Right forelimb (tissue), 1 donor: ENCODE results near the gene PTP4A2.

Experiments used
- DNase-seq: peaks from one replicate; pipeline ENCODE4 v3.0.0-alpha.2; 2018

The PTP4A2 gene

DNA sequence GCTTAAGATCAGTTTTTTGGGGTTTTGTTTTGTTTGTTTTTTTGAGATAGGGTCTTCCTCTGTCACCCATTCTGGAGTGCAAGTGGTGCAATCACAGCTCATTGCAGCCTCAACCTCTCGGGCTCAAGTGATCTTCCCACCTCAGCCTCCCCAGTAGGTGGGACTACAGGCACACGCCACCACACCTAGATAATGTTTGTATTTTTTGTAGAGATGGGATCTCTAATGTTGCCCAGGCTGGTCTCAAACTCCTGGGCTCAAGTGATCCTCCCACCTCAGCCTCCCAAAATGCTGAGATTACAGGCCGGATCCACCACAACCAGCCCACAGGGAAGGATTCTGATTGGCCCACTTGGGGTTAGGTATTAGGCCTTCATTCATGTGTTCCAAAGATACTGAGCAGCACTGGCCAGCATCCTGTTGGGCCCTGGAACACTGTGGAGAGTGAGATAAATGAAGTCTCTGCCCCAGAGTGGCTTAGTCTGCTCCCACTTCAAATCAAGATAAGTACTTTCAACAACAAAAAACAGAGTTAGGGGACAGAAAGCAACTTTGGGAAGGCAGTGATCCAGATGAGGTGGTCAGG lies 54.7 kb downstream of the PTP4A2 start:
- DNase-seq: no peak

DNA sequence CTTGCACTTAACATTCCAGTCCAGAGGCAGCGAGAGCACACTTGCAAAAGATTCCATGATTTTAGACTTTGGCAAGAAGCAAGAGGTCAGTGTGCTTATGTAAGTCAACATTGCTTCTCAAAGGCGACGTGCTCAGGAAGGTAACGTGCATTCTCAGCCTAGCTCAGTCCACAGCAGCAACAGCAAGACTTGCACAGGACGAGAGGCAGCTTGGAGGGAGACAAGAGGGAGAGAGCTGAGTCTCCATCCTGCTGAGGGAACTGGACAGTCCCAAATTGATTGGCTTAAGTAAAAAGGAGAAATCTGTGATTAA lies 56.5 kb downstream of the PTP4A2 start:
- DNase-seq: no peak

DNA sequence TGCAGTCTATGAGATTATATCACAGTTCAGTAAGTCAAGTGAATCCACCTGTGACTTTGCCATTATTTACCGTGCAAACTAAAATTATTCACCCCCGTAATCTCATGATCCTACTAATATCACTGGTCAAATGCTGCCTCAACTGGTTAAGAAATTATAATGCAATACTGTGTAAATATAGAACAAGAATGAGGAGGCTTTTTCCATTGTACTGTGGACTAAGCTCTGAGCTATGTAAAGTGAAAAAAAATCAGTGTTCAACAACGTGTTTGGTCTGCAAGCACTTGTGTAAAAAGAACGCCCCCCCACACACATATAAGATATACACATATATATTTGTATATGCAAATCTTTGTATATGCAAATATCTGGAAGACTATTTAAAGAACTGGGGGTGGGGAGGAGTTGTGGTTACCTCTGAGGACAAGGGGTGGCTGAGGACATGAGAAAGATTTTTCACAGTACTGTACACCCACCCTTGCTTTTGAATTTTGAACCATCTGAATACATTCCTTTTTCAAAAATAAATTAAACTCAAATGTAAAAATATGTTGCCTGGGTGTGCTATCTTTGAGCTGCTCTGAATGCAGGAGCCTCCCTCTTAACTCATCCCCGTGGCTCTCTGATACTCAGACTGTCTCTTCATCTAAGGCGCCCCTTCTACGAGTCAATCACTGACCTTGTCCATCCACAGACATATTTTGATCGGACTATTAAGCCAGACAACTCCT lies 57.0 kb downstream of the PTP4A2 start:
- no peak for DNase-seq

DNA sequence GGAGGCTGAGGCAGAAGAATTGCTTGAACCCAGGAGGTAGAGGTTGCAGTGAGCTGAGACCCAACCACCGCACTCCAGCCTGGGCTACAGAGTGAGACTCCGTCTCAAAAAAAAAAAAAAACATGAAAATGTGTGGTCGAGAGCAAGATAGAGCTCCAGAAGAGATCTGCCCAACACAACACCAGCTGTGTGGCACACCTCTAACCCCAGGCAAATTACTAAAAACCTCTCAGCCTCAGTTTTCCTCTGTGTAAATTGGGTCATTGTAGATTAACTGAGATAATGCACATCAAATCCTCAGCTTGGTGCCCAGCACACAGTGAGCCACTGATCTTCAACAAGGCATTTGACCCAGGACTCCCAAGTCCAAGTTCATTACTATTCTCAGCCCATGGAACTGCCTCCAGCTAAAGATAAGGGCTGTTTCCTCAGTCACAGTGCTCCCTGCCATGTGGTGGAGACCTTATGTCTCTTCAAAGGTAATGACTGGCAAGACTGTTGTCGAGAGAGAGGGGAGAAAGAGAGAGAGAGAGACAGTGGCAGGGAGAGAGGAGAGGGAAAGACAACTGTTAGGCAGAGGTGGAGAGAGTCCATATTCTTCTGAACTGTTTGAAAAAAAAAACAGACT lies 58.1 kb downstream of the PTP4A2 start:
- DNase-seq: no peak

DNA sequence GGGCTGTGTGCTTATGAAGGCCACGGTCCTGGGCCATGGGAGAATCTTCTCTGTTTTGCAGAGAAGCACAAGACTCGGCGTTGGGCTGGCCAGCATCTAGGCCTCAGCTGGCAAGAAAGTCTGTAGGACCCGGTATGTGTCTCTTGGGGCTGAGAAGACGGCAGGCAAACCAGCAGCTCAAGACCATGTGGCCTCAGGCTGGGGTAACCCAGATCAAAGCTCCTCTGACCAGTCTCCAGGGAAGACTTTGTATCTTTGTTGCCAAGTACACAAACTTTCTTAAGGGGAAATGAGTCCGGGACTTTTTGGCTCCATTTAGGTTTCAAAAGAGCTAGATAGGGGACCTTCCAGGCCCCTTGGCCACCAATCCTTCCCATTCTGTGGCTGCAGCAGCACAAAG lies 60.1 kb downstream of the PTP4A2 start:
- no peak for DNase-seq

DNA sequence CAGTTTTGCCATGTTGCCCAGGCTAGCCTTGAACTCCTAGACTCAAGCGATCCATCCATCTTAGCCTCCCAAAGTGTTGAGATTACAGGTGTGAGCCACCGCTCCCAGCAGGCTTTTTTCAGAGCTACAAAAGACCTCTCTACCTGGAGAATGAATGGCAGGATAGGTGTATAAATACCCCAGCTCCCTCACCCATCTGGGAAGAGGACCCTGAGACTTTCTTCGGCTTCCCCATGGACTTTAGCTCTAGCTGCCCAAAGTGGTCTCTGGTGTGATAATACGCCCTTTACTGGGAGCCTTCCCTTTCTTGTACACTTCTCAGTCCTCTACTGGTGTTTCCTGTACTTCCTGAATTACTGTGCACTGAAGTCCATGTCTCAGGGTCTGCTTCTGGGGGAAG lies 60.6 kb downstream of the PTP4A2 start:
- DNase-seq: no peak

DNA sequence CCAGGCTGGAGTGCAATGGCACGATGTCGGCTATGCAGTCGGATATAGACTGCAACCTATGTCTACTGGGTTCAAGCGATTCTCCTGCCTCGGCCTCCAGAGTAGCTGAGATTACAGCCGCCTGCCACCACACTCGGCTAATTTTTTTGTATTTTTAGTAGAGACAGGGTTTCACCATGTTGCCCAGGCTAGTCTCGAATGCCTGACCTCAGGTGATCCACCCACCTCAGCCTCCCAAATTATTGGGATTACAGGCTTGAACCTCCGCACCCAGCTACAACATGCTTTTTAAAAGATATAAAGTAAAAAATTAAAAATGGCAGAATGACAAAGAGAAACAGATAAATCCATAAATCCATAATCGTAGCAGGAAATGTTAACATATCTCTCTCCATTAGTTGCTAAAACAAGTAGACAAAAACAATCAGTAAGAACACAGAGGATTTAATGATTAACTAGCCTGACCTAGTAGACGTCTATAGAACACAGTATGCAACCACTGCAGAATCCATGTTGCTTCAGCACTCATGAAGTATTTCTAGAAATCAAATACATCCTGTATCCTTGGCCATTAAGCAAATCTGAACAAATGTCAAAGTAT lies 62.4 kb downstream of the PTP4A2 start:
- no peak for DNase-seq

DNA sequence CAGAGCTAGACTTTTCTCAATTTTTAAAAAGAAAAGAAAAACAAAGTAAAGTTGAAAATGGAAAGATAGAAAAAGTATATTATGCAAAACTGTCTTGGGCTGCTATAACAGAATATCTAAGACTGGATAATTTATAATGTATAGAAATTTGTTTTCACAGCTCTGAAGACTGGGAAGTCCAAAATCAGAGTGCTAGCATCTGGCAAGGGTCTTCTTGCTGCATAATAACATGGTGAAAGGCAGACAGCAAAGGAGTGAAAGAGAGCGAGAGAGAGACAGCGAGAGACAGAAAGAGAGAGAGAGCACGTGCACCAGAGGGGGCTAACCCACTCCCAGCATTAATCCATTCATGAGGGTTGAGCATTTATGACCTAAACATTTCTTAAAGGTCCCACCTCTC lies 63.2 kb downstream of the PTP4A2 start:
- DNase-seq: no peak

DNA sequence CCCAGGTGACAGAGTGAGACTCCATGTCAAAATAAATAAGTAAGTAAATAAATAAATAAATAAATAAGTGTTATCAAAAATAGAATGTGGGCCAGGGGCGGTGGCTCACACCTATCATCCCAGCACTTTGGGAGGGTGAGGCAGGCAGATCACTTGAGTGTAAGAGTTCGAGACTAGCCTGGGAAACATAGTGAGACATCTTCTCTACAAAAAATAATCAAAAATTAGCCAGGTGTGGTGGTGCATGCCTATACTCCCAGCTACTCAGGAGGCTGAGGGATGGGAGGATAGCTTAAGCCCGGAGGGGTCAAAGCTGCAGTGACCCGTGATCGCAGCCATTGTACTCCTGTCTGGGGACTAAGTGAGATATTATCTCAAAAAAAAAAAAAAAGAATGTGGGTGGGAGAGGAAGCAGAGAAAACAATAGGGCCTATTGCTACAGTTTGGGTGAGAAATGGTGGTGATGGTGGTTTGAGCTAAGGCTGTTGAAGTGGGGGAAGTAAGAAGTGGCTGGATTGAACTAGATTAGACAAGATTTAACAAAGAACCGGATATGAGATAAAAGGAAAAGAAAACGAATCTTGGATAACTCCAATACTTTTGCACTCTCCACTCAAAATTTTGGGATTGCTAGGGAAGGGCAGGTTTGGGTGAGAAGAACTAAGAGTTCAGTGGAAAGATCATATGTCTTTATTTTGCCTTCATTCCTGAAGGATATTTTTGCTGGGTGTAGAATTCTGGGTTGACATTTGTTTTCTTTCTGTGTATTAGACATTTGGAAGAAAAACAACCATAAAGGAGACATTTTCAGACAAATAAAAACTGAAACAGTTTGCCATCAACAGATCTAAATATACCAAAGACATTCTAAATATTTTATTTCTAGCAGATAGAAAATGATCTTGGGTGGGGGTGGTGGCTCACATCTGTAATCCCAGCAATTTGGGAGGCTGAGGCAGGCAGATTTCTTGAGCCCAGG lies 65.2 kb downstream of the PTP4A2 start:
- DNase-seq: no peak

DNA sequence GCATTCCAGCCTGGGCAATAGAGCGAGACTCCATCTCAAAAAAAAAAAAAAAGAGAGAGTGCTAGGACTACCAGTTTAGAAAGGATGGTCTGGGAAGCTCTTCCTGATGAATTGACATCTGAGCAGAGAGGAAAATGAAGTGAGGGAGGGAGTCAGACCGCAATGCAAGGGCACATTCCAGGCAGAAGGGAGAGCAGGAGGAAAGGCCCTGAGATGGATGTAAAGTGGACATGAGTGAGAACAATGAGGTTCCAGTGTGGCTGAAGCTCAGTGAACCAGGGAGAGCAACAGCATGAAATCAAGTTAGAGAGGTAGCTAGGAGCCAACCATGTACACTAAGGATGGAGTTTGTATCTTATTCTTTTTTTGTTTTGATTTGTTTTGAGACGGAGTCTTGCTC lies 66.5 kb downstream of the PTP4A2 start:
- no peak for DNase-seq

DNA sequence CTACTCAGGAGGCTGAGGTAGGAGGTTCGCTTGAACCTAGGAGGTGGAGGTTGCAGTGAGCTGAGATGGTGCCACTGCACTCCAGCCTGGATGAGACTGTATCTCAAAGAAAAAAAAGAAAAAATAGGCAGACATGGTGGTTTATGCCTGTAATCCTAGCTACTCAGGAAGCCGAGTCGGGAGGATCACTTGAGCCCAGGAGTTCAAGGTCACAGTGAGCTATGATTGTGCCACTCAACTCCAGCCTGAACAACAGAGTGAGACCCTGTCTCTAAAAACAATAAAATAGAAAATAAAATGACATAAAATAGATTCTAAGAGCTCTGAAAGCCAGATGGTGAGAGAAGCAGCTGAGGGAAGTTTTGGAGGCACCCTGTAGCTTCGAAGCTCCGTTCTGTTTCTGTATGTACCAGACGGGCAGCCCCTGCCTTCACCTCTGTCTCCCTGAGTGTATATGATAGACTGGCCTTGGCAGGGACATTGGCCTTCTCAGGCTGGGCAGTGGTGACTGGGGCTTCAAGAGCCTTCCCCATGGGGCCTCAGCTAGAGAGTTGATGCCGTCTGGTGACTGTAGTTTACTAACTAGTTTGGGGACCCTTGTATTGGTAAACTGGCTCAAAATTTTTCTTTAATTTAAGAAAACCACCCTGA lies 68.0 kb downstream of the PTP4A2 start:
- DNase-seq: no peak

DNA sequence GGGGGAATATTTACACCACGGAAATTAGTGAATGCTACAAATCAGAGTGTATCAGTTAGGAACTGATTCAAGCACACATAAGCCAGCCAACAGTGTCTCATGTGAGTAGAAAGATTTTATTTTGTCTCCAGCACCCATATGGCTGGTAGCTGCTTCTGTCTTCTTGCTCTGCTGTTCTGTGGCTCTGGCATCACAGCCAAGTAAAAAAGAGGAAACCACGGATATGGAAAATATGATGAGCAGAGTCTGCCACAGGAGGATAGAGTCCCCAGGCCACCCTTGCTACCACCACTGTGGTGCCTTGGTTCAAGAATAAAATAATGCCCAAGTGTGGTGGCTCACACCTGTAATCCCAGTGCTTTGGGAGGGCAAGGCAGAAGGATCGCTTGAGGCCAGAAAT lies 68.7 kb downstream of the PTP4A2 start:
- DNase-seq: no peak

DNA sequence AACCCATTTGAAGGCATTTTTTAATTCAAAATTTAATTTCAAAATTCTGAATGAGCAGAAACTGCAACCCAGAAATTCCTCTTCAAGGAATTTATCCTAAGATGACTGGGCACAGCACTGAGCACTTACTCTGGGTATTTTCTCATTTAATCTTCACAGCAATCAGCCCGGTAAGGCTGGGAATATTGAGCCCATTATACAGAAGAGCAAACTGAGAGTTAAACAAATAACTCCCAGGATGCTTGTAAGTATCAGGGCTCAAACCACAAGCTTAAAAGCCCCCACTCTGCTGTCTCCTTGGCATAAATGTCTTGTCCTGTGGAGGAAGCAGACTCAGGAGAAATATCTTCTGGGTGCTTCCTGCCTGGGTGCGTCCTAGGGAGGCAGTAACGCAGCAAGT lies 69.3 kb downstream of the PTP4A2 start:
- no peak for DNase-seq

DNA sequence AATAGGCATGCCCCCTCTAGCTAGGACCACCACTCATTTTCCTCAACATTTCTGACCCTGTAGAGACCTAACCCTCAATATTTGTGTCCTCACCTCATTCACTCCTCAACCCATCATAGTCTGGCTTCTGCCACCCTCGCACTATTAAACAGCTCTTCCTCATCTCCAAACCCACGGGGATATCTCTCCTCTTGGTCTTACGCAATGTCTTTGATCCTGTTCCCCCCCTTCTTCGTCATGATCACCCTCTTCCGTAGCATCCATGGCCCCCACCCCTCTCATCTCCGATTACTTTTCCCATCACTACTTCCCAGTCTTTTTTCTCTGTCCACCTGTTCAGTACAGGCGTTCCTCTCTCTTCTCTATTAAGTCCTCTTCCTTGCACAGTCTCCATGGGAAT lies 70.6 kb downstream of the PTP4A2 start:
- no peak for DNase-seq

DNA sequence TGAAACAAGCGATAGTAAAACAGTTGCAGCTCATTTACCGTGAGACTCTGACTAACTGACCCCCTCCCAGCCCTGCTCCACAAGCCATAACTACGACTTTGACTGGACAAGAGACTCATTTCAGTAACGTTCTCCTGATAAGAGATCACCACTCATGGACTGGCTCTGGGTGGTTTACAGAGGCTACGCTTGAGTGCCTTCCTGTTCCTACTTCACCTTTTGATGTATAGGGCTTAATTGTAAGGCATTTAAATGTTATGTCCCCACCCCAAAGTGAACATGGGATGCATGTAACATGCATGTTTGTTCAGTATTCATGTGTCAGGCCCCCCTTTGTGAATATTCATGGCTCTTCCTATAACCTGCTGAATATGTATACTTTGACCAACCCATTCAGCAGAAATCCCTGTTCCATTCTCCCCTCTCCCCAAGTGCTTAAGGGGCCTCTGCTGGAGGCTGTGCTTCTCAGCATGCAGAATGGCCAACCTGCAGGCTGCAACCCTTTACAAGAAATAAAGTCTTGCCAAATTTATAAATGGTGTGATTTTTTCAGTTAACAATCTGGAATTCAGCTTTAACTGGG lies 71.6 kb downstream of the PTP4A2 start:
- DNase-seq: no peak

DNA sequence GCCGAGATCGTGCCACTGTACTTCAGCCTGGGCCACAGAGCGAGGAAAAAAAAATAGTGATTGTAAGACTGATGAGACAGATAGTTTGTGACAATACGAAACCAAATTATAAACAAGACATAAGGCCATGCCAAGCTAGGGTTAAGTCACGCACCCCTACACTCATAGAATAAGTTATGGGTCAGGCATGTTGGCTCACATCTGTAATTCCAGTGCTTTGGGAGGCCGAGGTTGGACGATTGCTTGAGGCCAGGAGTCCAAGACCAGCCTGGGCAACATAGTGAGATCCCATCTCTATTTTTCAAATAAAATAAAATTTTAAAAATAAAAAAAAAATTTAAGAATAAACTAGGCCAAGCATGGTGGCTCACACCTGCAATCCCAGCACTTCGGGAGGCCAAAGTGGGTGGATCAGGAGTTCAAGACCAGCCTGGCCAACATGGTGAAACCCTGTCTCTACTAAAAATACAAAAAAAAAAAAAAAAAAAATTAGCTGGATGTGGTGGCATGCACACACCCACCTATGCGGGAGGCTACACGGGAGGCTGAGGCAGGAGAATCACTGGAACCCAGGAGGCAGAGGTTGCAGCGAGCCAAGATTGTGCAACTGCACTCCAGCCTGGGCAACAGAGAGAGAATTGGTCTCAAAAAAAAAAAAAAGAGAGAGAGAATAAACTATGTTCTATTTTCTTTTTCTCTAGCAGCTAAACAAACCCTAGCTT lies 72.3 kb downstream of the PTP4A2 start:
- no peak for DNase-seq

DNA sequence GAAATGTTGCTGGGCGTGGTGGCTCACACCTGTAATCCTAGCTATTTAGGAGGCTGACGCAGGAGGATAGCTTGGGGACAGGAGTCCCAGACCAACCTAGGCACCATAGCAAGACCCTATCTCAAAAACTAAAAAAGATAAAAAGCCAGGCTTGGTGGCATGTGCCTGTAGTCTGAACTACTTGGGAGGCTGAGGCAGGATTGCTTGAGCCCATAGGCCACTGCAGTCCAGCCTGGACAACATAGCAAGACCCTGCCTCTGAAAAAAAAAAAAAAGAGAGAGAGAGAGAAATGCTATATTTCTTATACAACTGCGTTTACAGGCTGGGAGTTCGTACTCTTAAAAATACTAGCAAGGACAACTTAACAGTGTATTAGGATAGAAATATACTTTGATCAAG lies 76.1 kb downstream of the PTP4A2 start:
- no peak for DNase-seq

DNA sequence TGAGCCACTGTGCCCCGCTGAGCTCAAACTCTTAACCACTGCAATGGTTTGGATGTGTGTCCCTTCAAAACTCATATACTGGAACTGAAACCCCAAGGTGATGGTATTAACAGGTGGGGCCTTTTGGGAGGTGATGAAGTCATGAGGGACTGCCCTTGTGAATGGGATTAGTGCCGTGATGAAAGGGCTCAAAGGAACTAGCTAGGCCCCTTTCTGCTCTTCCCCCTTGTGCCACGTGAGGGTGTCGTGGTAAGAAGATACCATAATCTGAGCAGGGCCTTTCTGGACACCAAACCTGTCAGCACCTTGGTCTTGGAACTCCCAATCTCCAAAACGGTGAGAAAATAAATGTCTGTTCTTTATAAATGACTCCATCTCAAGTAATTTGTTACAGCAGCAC lies 76.8 kb downstream of the PTP4A2 start:
- no peak for DNase-seq

DNA sequence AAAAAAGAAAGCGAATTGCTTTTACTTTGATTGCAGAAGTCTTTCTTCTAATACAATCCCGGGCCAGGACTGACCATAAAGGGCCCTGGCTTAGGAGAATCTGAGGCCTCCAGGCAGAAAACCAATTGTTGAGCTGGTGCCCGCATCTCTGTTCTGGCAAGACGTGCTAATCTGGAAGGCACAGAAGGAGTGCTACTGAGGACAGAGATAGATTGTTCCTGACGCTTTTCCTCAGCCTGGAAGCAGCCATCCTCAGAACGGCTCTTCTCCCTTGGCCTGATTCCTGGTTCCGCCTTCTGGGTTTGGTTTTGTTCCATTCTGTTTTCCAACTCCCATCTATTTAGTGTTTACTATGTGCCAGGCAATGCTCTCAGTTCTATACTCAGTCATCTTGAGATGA lies 77.6 kb downstream of the PTP4A2 start:
- DNase-seq: no peak

DNA sequence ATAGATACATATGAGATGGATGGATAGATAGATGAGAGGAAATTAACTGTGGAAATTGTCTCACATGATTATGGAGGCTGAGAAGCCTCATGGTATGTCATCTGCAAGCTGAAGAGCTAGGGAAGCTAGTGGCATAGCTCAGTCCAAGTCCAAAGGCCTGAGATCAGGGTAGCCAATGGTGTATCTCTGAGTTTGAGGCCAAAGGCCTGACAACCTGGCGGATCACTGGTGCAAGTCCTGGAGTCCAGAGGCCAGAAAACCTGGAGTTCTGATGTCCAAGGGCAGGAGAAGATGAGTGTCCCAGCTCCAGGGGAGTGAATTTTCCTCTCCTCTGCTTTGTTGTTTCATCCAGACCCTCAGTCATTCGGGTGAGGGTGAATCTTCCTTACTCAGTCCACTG lies 78.4 kb downstream of the PTP4A2 start:
- no peak for DNase-seq

DNA sequence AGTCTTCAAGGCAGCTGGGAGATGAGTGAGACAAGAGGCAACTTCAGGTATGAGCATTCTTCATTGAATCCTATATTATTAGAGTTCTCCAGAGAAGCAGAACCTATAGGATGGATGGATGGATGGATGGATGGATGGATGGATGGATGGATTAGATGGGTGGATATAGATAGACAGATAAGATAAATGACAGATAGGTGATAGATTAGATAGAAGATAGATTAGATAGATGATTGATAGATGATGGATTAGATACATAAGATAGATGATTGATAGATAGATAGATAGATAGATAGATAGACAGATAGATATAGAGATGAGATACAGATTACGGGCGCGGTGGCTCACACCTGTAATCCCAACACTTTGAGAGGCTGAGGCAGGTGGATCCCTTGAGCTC lies 79.1 kb downstream of the PTP4A2 start:
- no peak for DNase-seq

DNA sequence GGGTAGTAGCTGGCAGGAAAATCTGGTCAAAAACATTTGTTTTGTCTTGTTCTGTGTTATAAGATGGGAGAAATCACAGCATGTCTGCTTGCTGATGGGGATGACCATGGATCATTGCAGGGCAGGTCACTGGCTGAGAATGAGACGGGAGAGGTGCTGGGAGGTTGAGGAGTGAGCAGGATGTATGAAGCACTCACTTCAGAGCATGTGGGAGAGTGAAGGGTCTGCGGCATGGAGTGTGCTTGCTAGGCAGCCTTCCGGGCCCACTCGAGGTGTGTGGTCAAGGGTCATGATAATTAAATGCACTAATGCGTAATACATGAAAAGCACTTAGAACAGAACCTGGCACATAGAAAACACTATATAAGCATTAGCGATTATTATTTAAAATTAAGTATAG lies 80.3 kb downstream of the PTP4A2 start:
- DNase-seq: no peak
